ENCODE measurements around the gene TAS2R41.

The TAS2R41 gene, protein sequence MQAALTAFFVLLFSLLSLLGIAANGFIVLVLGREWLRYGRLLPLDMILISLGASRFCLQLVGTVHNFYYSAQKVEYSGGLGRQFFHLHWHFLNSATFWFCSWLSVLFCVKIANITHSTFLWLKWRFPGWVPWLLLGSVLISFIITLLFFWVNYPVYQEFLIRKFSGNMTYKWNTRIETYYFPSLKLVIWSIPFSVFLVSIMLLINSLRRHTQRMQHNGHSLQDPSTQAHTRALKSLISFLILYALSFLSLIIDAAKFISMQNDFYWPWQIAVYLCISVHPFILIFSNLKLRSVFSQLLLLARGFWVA

DNA sequence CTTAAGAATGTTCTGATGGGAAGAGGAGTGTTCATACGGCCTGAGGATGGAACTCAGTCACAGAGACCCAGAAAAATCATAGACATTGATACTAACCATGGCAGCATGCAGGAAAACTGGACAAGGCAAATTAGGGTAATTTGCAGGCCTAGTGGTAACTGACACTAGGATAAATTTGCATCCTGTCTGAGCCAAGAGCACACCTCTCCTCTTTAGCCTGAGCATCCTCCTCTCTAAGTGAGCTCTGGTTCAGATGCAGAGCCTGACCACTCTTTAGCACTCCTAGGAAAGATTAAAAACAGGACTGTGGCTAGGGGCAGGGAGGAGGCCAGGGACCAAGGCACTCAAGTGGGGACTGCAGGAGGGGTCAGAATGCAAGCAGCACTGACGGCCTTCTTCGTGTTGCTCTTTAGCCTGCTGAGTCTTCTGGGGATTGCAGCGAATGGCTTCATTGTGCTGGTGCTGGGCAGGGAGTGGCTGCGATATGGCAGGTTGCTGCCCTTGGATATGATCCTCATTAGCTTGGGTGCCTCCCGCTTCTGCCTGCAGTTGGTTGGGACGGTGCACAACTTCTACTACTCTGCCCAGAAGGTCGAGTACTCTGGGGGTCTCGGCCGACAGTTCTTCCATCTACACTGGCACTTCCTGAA lies at the start of gene TAS2R41:
Gene TAS2R41 (plus strand): TSS at position 373 of the 650 bp plus-strand sequence. CDS start 0 bp downstream, at position 373.
- TF ChIP-seq GATA3 (IDR thresholded peaks at IDR 0.05; ENCODE audit: low read depth, low read length) (no peak), GATA2 (IDR thresholded peaks at IDR 0.05; ENCODE audit: low read depth, low read length) (no peak)

DNA sequence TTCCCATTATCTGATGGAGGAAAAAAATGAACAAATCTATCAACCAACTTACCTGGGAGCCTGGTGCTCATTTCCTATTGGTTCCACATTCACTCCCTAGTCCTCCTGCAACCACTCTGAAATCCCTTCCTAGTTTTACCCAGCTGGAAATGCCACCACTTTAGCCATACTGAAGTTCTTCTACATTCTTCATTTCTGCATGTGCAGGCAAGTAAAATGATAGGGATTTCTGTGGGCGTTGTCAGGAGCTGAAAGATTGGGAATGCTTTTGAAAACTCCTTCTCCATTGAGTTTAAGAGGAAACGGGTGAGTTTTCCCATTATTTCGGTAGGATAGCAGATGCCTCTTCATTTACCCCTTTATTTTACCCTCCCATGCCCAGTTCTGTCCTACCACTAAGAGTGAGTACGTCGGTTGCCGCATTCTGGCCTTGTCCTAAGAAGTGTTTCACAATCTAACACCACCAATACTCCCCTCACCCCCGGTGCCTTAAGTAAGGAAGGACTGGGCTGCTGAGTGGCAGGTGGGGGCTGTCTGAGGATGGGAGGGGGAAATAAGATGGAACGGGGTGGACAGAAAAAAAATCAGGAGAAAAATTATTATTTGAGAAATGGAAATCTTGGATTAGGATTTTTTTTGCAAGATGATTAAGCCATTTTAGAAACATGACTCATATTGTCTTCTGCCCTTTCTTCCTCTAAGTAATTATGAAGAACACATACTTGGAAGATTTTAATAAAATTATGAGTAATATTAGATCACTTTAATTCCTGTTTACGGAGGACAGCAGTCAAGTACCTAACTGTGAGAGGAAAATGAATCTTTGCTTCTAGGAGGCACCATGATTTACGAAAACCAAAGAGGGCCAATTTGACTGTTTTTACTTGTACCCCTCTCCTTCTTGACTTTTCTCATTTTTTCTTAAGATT lies 47.6 kb upstream of the TAS2R41 start:
- TF ChIP-seq GATA3 (IDR thresholded peaks at IDR 0.05; ENCODE audit: low read depth, low read length) (no peak), GATA2 (IDR thresholded peaks at IDR 0.05; ENCODE audit: low read depth, low read length) (no peak)

DNA sequence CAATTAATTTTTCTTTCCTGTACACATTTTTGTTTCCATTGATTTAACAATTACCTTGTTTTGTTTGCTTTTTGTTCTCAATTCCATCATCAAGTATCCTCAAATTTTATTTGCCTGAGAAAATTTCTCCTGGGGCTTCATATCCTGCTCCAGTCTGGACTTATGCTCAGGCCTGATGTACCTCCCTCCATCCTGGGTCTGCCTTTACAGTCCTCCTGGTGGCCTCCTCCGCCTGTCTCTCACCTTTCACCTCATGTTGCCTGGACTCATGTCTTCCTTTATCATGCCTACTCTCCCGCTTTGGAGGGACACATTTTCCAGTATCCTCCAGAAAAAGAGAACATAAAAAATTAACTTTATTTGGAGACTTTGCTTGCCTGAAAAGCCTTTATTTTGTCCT lies 46.6 kb upstream of the TAS2R41 start:
- TF ChIP-seq GATA2 (IDR thresholded peaks at IDR 0.05; ENCODE audit: low read depth, low read length) (no peak), GATA3 (IDR thresholded peaks at IDR 0.05; ENCODE audit: low read depth, low read length) (no peak)

DNA sequence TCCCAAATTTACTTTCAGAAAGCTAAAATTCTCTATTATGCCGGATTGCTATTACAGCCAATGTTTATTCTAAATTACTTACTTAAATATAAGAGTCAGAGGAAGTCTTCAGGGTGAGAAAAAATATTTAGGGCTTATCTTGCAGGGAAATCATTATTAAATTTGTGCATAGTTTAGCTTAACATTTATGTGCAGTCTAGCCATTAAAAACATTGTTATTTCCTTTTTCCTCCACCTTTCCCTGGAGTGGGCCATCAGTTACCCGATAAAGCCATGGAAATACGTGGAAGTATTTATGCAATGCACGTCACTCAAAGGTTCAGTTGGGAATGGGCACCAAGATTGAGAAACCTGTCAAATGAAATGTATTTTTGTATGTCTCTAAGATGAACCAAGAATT lies 43.9 kb upstream of the TAS2R41 start:
- TF ChIP-seq GATA2 (IDR thresholded peaks at IDR 0.05; ENCODE audit: low read depth, low read length) (no peak), GATA3 (IDR thresholded peaks at IDR 0.05; ENCODE audit: low read depth, low read length) (no peak)

DNA sequence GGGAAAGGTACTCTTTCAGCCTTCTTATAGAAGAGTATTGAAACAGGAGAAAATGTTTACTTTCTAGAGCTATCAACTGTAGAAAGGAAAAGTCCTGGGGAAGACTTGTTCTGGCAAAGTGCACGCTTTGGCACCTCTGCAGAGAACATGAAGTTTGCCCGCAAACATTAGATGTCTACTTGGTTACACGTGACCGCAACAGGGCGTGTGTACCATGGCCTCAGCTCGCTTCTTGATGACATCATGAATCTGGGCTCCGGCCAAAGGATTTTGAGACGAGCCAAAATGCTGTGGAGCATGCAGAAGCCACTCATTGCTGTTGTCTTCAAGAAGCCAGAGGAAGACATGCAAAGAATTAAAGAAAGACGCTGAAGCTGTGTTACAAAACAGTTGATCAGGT lies 43.0 kb upstream of the TAS2R41 start:
- TF ChIP-seq GATA3 (IDR thresholded peaks at IDR 0.05; ENCODE audit: low read depth, low read length) (no peak), GATA2 (IDR thresholded peaks at IDR 0.05; ENCODE audit: low read depth, low read length) (no peak)

DNA sequence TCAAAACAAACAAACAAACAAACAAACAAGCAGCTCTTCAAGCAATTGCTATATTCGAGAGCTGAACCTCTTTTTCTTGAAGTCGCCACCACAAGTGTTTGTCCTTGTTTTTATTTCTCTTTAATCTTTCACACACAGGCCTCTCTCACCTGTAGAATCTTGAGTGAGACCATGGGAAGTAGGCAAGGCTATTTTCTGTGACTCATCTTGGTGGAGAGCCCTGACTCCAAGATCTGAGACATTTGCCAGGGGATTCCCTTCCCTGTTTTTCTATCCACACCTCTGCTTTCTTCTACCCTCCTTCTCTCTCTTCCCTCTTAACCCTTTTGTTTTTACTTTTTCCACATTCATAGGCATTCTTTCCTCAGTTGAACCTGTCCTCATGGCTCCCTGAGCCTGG lies 42.4 kb upstream of the TAS2R41 start:
- TF ChIP-seq GATA3 (IDR thresholded peaks at IDR 0.05; ENCODE audit: low read depth, low read length) (no peak), GATA2 (IDR thresholded peaks at IDR 0.05; ENCODE audit: low read depth, low read length) (no peak)

DNA sequence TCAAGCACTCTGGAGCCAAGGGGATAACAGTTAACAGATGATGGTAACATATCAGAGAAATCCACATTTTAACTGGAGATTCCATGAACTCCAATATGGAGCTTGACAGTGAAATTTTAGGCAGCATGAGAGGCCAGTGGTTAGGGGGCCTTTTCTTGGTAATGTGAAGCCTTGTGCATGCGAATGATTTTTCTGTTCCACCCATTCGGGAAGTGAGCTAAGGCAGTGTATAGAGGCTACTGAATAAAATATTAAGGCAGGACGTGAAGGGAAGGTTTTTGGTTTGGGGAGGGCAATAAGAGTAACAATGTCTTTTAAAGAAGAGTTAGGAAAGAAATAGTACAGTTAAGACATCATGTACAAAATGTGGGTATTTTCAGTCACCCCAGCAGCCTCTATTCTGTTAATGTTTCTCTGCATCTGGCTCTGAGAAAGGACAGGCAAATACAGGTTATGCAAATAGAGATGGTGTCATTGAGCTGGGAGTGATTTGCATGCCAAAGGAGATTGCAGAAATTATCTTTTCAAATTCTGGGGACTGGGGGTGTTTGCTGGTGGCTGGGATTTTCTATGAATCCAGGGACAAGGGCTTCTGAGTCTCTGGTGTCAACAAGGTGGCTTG lies 41.2 kb upstream of the TAS2R41 start:
- TF ChIP-seq GATA3 (IDR thresholded peaks at IDR 0.05; ENCODE audit: low read depth, low read length) (no peak), GATA2 (IDR thresholded peaks at IDR 0.05; ENCODE audit: low read depth, low read length) (no peak)

DNA sequence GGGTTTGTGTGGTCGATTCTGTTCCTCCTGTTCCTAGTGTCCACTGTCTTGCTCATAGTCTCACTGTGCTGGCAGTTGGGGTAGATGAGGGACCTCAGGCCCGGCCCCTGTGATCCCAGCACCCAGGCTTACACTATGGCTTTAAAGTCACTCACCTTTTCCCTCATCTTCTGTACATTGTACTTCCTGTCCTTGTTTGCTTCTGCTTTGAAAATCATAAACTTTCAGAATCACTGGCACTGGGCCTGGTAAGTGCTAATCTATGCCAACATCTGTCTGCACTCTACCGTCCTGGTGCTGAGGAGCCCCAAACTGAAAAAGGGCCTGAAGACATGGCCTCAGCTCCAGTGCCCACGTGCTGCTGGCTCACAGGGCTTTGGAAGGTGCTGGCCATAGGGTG lies 40.1 kb upstream of the TAS2R41 start:
- TF ChIP-seq GATA2 (IDR thresholded peaks at IDR 0.05; ENCODE audit: low read depth, low read length) (no peak), GATA3 (IDR thresholded peaks at IDR 0.05; ENCODE audit: low read depth, low read length) (no peak)

DNA sequence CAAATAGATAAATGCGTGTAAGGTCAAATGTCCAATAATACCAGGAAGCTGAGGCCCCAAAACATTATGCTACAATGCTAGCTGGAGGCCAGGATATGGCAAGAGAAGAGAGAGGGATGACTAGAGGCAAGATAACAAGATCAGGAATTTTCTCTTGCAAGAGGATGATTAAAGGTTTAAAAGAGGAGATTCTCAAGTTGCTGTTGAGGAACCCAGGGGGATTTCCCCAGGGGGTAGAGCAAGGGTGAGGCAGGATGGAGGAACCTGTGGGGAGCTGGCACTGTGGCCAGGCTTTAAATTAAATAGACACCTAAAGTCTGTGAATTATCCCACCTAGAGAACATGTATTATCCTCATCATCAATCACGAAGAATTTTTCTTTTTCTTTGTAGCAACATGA lies 37.8 kb upstream of the TAS2R41 start:
- no peak for TF ChIP-seq GATA2 (IDR thresholded peaks at IDR 0.05; ENCODE audit: low read depth, low read length)
- no peak for TF ChIP-seq GATA3 (IDR thresholded peaks at IDR 0.05; ENCODE audit: low read depth, low read length)

DNA sequence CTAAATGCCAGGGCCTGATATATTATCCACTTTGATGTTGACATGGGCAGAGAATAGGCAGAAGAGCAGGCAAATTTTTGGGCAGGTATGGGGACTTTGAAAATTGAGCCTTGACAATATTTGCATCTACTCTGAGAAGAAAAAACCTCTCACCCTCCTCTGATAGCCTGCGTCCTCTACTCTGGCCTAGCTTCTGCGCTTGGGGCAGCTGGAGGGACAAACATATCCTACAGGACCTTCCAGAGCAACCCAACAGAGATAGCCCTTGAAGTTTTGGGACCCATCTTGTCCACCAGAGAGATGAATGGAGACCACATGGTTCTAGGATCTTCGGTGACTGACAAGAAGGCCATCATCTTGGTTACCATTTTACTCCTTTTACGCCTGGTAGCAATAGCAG lies 34.5 kb upstream of the TAS2R41 start, which contains the start of gene TAS2R60:
Gene TAS2R60 (plus strand): TSS at position 301 of the 400 bp plus-strand sequence. CDS start 0 bp downstream, at position 301.
- no peak for TF ChIP-seq GATA3 (IDR thresholded peaks at IDR 0.05; ENCODE audit: low read depth, low read length)
- TF ChIP-seq GATA2 (IDR thresholded peaks at IDR 0.05; ENCODE audit: low read depth, low read length), result no peak

DNA sequence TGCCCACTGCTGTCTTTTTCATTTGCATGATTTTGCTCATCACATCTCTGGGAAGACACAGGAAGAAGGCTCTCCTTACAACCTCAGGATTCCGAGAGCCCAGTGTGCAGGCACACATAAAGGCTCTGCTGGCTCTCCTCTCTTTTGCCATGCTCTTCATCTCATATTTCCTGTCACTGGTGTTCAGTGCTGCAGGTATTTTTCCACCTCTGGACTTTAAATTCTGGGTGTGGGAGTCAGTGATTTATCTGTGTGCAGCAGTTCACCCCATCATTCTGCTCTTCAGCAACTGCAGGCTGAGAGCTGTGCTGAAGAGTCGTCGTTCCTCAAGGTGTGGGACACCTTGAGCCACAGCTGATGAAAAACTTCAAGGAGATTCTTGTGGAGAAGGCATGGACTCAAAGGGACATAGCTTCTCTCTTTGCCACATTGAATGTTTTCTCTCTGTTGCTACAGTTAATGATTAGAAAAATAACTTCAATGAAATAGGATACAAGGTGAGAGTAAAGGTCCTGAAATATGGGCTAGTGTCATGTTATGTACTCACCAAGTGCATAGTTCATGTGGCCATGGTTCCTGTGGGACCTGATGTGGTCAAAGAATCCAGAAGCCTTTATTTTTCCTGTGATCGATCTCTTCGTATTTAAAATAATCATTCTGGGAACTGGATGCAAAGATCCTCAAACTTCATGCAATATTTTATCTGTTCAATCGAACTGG lies 33.5 kb upstream of the TAS2R41 start:
- TF ChIP-seq GATA2 (IDR thresholded peaks at IDR 0.05; ENCODE audit: low read depth, low read length) (no peak), GATA3 (IDR thresholded peaks at IDR 0.05; ENCODE audit: low read depth, low read length) (no peak)

DNA sequence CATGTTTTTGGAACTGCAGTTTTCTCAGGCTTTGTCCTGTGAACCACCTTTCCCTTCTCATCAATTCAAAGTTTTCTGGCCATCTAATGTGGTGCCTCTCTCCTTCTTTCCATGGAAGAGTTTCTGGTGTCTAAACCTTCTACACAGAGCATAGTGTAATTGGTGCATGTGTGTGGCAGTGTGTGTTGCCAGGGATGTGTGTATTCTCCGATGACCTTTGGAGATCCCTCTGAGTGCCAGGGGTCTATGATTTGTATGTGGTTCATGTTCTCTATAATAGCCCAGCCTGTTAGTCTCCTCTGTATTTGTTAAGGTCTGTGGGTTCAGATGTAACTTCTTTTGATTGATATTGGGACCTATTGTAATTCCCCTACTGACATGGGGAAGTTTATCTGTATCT lies 32.9 kb upstream of the TAS2R41 start:
- TF ChIP-seq GATA3 (IDR thresholded peaks at IDR 0.05; ENCODE audit: low read depth, low read length) (no peak), GATA2 (IDR thresholded peaks at IDR 0.05; ENCODE audit: low read depth, low read length) (no peak)

DNA sequence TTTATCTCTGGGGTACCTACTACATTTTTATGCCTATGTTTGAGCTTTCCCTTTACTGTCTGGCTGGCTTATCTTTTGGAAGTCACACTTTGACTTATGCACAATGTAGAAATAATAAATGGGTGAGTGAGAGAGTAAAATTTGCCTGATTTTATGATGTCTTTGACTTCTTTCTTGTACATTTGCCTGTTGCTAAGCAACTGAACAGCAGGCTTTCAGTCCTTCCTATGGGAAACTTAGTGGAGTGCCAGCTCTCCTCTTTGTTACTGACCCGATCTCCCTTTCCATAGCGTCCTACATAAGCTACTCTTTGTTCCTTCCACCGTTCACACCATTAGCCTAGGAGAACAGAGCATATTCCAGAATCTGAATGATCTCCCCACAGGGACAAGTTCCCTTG lies 30.2 kb upstream of the TAS2R41 start:
- TF ChIP-seq GATA3 (IDR thresholded peaks at IDR 0.05; ENCODE audit: low read depth, low read length) (no peak), GATA2 (IDR thresholded peaks at IDR 0.05; ENCODE audit: low read depth, low read length) (no peak)
